AG09319 (cell line): ENCODE data around the gene GPRC5B.

Source experiments
- DNase-seq: peaks from one replicate; pipeline ENCODE4 v3.0.0-alpha.2; 2010; ENCODE audit warnings: low read depth; ENCODE audit errors: extremely low read depth
- CTCF ChIP-seq: IDR thresholded peaks from 2 replicates; pipeline ENCODE4 v1.5.1; 2011; ENCODE audit warnings: low read depth, mild to moderate bottlenecking, inconsistent platforms, low read length, moderate library complexity

Gene GPRC5B

DNA sequence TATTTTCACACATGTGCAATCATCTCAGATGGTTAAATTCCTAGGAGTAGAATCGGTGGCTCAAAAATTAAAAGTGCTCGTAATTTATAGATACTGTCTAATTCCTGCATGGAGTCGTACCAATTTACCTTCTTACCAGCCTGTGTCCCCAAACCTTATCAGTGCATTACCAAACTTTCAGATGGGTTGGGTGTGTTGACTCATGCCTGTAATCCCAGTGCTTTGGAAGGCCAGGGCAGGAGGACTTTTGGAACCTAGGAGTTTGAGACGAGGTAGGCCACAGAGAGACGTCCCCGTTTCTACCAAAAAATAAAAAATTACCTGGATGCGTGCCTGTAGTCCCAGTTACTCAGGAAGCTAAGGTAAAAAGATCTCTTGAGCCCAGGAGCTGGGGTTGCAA lies 34.5 kb upstream of the GPRC5B start:
- TF ChIP-seq CTCF, result no peak
- no peak for DNase-seq

GRCh38 chr16:19916064-19916463 lies 31.4 kb upstream of the GPRC5B start:
- no peak for TF ChIP-seq CTCF
- no peak for DNase-seq

DNA sequence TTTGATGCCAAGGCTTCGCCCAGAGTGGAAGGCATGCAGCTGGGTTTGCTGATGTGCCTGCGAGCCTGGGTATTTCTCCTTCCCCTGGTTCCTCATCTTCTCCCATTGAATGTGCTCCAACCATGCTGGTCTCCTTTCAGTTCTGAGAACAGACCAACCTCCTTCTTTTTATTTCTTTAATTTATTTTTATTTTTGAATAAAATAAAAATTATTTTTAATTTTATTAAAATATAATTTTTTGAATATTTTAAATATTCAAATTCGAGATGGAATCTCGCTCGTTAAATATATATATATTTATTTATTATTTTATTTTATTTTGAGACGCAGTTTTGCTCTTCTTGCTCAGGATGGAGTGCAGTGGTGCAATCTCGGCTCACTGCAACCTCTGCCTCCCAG lies 30.2 kb upstream of the GPRC5B start:
- no peak for DNase-seq
- no peak for TF ChIP-seq CTCF

GRCh38 chr16:19913340-19913645 lies 28.6 kb upstream of the GPRC5B start:
- no peak for TF ChIP-seq CTCF
- no peak for DNase-seq

DNA sequence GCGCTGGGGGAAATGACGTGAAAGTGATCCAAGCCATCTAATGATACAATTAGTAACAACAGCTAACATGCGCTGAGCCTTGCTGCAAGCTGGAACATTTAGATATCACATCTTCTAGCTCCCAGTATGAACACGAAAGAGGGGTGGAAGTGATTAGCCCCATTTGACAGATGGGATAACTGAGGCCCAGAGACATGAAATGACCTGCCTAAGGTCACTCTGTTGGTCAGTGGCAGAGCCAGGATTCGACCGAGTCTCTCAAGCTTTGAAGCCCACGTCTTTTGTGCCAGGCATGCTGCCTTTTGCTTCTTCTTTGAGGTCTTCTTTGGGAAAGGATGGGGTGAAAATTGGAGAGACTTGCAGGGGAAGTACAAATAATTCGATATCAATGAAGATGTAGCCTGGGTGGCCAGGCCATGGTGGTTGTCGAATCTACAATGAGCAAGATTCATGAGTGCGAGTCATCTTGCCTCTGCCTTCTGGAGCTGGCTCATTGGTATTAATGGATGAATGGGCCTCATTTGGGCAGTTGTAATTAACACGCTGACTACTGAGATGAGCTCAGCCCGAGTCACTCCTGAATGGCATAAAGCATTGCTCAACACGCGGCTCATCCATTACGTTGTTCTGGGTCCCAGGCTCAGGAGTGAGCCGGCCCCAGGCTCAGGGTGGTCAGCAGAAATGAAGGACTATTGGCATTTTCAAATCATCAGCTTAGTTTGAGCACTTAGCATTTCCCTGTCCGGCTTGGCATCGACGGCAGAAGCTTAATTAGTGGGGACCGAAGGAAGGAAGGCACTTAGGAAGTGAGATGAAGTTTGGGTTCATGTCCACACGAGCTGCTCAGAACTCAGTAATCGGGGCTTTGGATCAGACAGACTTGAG lies 28.0 kb upstream of the GPRC5B start:
- TF ChIP-seq CTCF, result no peak
- DNase-seq, result no peak

- no peak for TF ChIP-seq CTCF
- DNase-seq, result no peak
These were observed 27.3 kb upstream of the GPRC5B start for GRCh38 chr16:19911747-19912454.

DNA sequence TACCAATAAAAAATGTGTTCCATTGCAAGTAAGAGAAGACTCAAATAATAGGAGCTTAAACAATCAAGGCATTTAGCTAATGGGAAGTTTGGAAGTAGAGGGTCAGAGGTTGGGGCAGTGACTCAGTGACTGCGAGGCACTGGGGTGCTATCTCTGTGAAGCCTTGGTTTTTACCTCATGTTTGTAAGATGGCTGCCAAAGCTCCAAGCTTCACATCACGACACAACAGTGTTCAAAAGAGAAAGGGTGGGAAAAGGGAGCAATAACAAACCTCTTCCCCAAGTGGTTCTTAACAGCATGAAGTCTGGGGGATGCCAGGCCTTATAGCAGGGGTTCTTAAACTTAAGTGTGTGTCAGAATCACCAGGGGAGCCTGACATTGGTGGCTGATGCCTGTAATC lies 26.6 kb upstream of the GPRC5B start:
- DNase-seq, result no peak
- TF ChIP-seq CTCF, result no peak
